NT2/D1 (cell line): ENCODE measurements around the gene MRPL51.

Experiments
- DNase-seq: peaks from one replicate; pipeline ENCODE4 v3.0.0-alpha.2; 2011; ENCODE audit warnings: low read depth, low spot score
- H3K27me3 ChIP-seq: 2 replicates; pipeline ENCODE4 v1.6.0; 2011; ENCODE audit warnings: mild to moderate bottlenecking; ENCODE audit not compliant: insufficient read length, insufficient read depth
- H3K36me3 ChIP-seq: 2 replicates; pipeline ENCODE4 v1.6.1; 2011; ENCODE audit warnings: mild to moderate bottlenecking, low read length, mixed read lengths; ENCODE audit not compliant: insufficient read depth, insufficient read length
- H3K4me1 ChIP-seq: 2 replicates; pipeline ENCODE4 v1.5.1; 2011; ENCODE audit not compliant: insufficient read depth, insufficient read length
- H3K4me3 ChIP-seq: 2 replicates; pipeline ENCODE4 v1.5.1; 2011; ENCODE audit warnings: low read depth; ENCODE audit not compliant: insufficient read length
- H3K9ac ChIP-seq: 2 replicates; pipeline ENCODE4 v1.6.0; 2011; ENCODE audit warnings: low read depth; ENCODE audit not compliant: insufficient read length
- H3K9me3 ChIP-seq: 2 replicates; pipeline ENCODE4 v1.5.1; 2011; ENCODE audit warnings: mild to moderate bottlenecking, low read length; ENCODE audit not compliant: insufficient read depth
- SUZ12 ChIP-seq: IDR thresholded peaks from 2 replicates; pipeline ENCODE4 v1.6.1; 2011; ENCODE audit not compliant: insufficient read length, insufficient read depth; ENCODE audit errors: extremely low read depth
- YY1 ChIP-seq: IDR thresholded peaks from 2 replicates; pipeline ENCODE4 v1.6.1; 2011; ENCODE audit not compliant: insufficient read length, insufficient read depth
- ZNF274 ChIP-seq: IDR thresholded peaks from 2 replicates; pipeline ENCODE4 v1.6.1; 2011; ENCODE audit warnings: mild to moderate bottlenecking, low read depth, low read length

MRPL51 gene

DNA sequence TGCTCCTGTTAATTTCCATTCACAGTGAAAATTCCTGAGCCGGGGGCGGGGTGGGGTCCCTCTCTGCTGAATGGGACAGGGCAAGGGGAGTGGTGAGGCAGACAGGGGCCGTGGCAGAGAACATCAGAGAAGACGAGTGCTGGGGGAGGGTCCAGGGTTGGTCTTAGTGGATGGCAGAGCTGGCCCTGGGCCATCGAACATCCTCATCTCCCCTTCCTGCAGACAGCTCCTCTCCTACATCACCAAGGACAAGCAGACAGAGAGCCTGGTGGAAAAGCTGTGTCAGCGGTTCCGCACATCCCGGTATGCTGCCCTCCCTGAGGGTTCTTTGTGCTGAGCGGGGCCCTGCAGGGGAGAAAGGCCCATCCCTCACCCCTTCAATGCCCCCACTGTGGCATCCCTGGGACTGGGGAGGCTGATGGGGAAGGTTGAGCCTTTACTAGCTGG lies 36.3 kb upstream of the MRPL51 start:
- peaks cover 32% of the 10 kb centered on the region for H3K4me1 ChIP-seq
- DNase-seq, result no peak
- H3K36me3 ChIP-seq, result peaks cover 81% of the 10 kb centered on the region
- H3K9me3 ChIP-seq, result no peaks in the 10 kb centered on the region
- H3K27me3 ChIP-seq, result no peaks in the 10 kb centered on the region
- peak overlapping the region; percentile 13 for H3K9ac ChIP-seq
- no peak overlapping the region for H3K4me3 ChIP-seq
- TF ChIP-seq SUZ12 (no peak), YY1 (no peak), ZNF274 (no peak)

DNA sequence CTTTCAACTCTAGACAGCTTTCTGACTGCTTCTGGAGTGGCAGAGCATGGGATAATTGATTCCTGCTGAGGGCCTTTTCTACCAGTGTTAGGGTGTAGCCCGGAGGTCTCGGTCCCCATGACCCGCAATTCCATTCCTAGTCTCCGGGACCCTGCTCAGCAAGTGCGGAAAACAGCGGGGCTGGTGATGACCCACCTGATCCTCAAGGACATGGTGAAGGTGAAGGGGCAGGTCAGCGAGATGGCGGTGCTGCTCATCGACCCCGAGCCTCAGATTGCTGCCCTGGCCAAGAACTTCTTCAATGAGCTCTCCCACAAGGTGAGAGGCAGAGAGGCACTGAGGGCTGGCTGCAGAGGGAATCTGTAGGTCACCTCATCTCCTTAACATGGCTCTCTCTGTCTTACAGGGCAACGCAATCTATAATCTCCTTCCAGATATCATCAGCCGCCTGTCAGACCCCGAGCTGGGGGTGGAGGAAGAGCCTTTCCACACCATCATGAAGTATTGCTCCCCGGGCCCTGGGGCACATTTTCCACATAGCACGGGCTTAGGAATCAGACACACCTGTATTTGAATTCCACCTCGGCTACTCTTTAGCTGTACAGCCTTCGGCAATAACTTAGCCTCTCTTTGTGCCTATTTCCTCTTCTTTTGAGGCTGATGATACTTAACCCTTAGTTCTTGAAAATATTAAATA lies 35.6 kb upstream of the MRPL51 start:
- no peaks in the 10 kb centered on the region for H3K9me3 ChIP-seq
- H3K4me3 ChIP-seq, result no peak overlapping the region
- TF ChIP-seq SUZ12 (no peak), ZNF274 (no peak), YY1 (no peak)
- DNase-seq, result no peak
- H3K36me3 ChIP-seq, result peaks cover 87% of the 10 kb centered on the region
- H3K9ac ChIP-seq, result no peak overlapping the region
- no peaks in the 10 kb centered on the region for H3K27me3 ChIP-seq
- H3K4me1 ChIP-seq, result peaks cover 32% of the 10 kb centered on the region

DNA sequence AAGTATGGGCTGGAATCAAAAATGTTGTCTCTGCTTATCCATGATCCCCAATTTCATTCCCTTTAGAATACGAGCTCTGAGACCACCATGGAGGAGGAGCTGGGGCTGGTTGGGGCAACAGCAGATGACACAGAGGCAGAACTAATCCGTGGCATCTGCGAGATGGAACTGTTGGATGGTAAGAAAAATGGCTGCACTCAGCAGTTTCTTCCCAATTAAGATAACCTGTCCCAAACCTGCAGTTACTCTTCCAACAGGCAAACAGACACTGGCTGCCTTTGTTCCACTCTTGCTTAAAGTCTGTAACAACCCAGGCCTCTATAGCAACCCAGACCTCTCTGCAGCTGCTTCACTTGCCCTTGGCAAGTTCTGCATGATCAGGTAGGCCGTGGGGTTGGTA lies 34.6 kb upstream of the MRPL51 start:
- Histone ChIP-seq H3K9ac (no peak overlapping the region), H3K9me3 (no peaks in the 10 kb centered on the region), H3K4me1 (peaks cover 29% of the 10 kb centered on the region), H3K27me3 (no peaks in the 10 kb centered on the region), H3K4me3 (no peak overlapping the region), H3K36me3 (peaks cover 97% of the 10 kb centered on the region)
- TF ChIP-seq SUZ12, result no peak
- no peak for TF ChIP-seq YY1
- TF ChIP-seq ZNF274, result no peak
- DNase-seq, result no peak

DNA sequence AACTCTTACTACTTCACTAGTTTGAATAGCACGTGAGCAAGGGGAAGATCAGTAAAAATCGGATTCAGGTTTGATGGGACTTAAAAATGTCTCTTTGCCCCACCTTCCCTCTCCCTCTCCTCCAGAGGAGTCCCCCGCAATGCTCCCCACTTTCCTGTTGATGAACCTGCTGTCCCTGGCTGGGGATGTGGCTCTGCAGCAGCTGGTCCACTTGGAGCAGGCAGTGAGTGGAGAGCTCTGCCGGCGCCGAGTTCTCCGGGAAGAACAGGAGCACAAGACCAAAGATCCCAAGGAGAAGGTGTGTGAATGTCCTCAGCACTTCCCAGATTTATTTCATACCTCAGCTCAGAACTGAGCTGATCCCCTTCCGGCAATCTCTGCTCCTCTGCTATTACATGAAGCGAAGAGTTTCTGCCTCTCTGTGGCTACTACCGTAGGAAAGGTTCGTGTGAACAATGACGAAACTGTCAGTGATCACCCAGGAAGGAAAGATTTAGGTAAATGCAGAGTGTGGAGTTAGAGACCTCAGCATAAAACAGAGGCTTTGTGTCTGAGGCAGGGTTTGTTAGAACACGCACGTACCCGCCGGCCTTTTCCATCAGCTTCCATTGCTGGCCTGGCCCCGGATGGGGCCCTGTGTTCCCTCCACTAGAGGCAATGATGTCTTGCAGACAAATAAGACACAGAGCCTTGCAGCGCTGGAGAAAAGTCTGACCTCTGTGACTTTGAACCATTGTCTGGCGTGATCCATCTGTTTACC lies 33.9 kb upstream of the MRPL51 start:
- TF ChIP-seq YY1, result no peak
- TF ChIP-seq ZNF274, result no peak
- peaks cover 21% of the 10 kb centered on the region for H3K4me1 ChIP-seq
- no peak overlapping the region for H3K9ac ChIP-seq
- H3K4me3 ChIP-seq, result no peak overlapping the region
- H3K36me3 ChIP-seq, result peaks cover 99% of the 10 kb centered on the region
- no peak for DNase-seq
- H3K9me3 ChIP-seq, result no peaks in the 10 kb centered on the region
- H3K27me3 ChIP-seq, result no peaks in the 10 kb centered on the region

DNA sequence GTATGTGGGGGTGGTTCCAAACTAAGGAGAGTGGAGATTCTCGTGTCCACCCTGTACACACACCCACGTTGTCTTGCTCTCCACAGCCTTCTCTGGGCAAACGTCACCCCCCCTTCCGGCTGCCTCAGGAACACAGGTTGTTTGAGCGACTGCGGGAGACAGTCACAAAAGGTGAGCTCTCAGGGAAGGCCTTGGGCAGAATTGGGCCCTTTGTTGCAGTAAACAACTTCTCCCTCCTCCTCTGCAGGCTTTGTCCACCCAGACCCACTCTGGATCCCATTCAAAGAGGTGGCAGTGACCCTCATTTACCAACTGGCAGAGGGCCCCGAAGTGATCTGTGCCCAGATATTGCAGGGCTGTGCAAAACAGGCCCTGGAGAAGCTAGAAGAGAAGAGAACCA lies 33.1 kb upstream of the MRPL51 start:
- H3K9ac ChIP-seq, result no peak overlapping the region
- H3K9me3 ChIP-seq, result no peaks in the 10 kb centered on the region
- DNase-seq, result no peak
- peaks cover 99% of the 10 kb centered on the region for H3K36me3 ChIP-seq
- H3K4me1 ChIP-seq, result peaks cover 20% of the 10 kb centered on the region
- no peak overlapping the region for H3K4me3 ChIP-seq
- no peaks in the 10 kb centered on the region for H3K27me3 ChIP-seq
- no peak for TF ChIP-seq YY1
- TF ChIP-seq ZNF274, result no peak
- TF ChIP-seq SUZ12, result no peak

DNA sequence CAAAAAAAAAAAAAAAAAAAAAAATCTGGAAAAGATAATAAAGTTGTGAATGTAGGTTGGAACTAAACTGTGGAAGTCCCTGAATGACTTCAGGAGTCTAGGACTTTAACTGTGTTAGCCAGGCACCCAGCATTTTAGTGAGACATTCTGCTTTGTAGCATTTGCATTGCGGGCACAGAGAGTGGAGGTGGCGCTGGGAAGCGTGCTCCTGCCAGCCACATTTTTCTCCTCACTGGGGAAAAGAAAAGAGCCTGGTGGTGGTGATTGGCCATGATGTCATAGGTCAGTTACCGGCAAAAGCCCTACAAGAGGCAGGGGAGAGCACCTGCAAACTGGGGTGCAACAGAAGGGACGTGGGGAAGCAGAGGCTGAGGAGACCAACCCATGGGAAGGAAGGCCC lies 31.6 kb upstream of the MRPL51 start:
- no peak for TF ChIP-seq YY1
- no peak for TF ChIP-seq ZNF274
- no peak for TF ChIP-seq SUZ12
- DNase-seq, result no peak

DNA sequence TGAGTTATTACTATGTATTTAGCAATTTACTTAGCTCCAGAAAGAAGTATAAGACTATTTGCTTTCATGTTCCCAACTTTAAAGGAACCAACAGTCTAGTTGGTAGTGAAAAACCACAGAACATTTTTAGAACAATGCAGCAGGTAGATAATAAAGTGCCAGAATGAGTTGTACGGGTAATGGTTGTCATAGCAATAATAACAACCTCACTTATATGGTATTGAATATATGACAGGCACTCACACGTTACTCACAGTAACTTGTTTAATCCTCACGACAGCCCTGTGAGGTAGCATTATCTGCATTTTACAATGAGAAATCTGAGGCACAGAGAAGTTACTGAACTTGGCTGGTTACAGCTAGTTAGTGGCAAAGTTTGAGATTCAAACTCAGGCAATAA lies 30.6 kb upstream of the MRPL51 start:
- peaks cover 7% of the 10 kb centered on the region for H3K4me1 ChIP-seq
- H3K27me3 ChIP-seq, result no peaks in the 10 kb centered on the region
- peaks cover 97% of the 10 kb centered on the region for H3K36me3 ChIP-seq
- H3K9me3 ChIP-seq, result no peaks in the 10 kb centered on the region
- DNase-seq, result no peak
- TF ChIP-seq YY1 (no peak), ZNF274 (no peak), SUZ12 (no peak)
- H3K9ac ChIP-seq, result no peak overlapping the region
- no peak overlapping the region for H3K4me3 ChIP-seq

More for the DNA sequence above, 31.6 kb upstream of the MRPL51 start:
- no peaks in the 10 kb centered on the region for H3K27me3 ChIP-seq
- H3K36me3 ChIP-seq, result peaks cover 99% of the 10 kb centered on the region
- no peak overlapping the region for H3K4me3 ChIP-seq
- H3K9me3 ChIP-seq, result no peaks in the 10 kb centered on the region
- no peak overlapping the region for H3K9ac ChIP-seq
- peaks cover 12% of the 10 kb centered on the region for H3K4me1 ChIP-seq
